Measurements from ENCODE around the gene SMC1B.
"Not testable (repeated sequence)": the region's sequence is repeated elsewhere in the genome, so short reads cannot be mapped to it uniquely, and the experiment has no call there.

Gene SMC1B

GRCh38 chr22:45328822-45329529 is 84.4 kb downstream of the SMC1B start:
- TF ChIP-seq JUND (IDR thresholded peaks at IDR 0.05; ENCODE audit: low read depth) = no peak
- in situ Hi-C loops (cut with HindIII; ENCODE audit: low pct_unique_long_range_greater_than_20kb, low sequenced_read_pairs) = no loop called here
- DNase-seq (ENCODE audit: low read depth in 1 of 2, low spot score in 1 of 2) = no peak

GRCh38 chr22:45328261-45328660 is 85.1 kb downstream of the SMC1B start:
- in situ Hi-C loops (cut with HindIII; ENCODE audit: low pct_unique_long_range_greater_than_20kb, low sequenced_read_pairs); DNase-seq (ENCODE audit: low read depth in 1 of 2, low spot score in 1 of 2): not testable (repeated sequence)

- DNase-seq (ENCODE audit: low read depth in 1 of 2, low spot score in 1 of 2) = no peak
- TF ChIP-seq JUND (IDR thresholded peaks at IDR 0.05; ENCODE audit: low read depth) = no peak
- in situ Hi-C loops (cut with HindIII; ENCODE audit: low pct_unique_long_range_greater_than_20kb, low sequenced_read_pairs) = no loop called here
Observed at GRCh38 chr22:45324311-45324711, 89.1 kb downstream of the SMC1B start.

GRCh38 chr22:45323695-45324094 is 89.7 kb downstream of the SMC1B start:
- no peak for DNase-seq (ENCODE audit: low read depth in 1 of 2, low spot score in 1 of 2)
- in situ Hi-C loops (cut with HindIII; ENCODE audit: low pct_unique_long_range_greater_than_20kb, low sequenced_read_pairs) = no loop called here
- TF ChIP-seq JUND (IDR thresholded peaks at IDR 0.05; ENCODE audit: low read depth) = no peak

- no peak for DNase-seq (ENCODE audit: low read depth in 1 of 2, low spot score in 1 of 2)
- TF ChIP-seq JUND (IDR thresholded peaks at IDR 0.05; ENCODE audit: low read depth) = no peak
- in situ Hi-C loops (cut with HindIII; ENCODE audit: low pct_unique_long_range_greater_than_20kb, low sequenced_read_pairs) = no loop called here
Observed at GRCh38 chr22:45322873-45323525, 90.4 kb downstream of the SMC1B start.

- no peak for DNase-seq (ENCODE audit: low read depth in 1 of 2, low spot score in 1 of 2)
- TF ChIP-seq JUND (IDR thresholded peaks at IDR 0.05; ENCODE audit: low read depth) = no peak
- in situ Hi-C loops (cut with HindIII; ENCODE audit: low pct_unique_long_range_greater_than_20kb, low sequenced_read_pairs) = no loop called here
Observed at GRCh38 chr22:45321827-45322226, 91.6 kb downstream of the SMC1B start.

- no peak for TF ChIP-seq JUND (IDR thresholded peaks at IDR 0.05; ENCODE audit: low read depth)
- no peak for DNase-seq (ENCODE audit: low read depth in 1 of 2, low spot score in 1 of 2)
- in situ Hi-C loops (cut with HindIII; ENCODE audit: low pct_unique_long_range_greater_than_20kb, low sequenced_read_pairs) = no loop called here
Observed at GRCh38 chr22:45320357-45320976, 92.9 kb downstream of the SMC1B start.

- no peak for DNase-seq (ENCODE audit: low read depth in 1 of 2, low spot score in 1 of 2)
Observed at GRCh38 chr22:45319324-45319685, 94.1 kb downstream of the SMC1B start.

GRCh38 chr22:45318558-45319323 is 94.7 kb downstream of the SMC1B start:
- in situ Hi-C loops (cut with HindIII; ENCODE audit: low pct_unique_long_range_greater_than_20kb, low sequenced_read_pairs) = no loop called here
- no peak for DNase-seq (ENCODE audit: low read depth in 1 of 2, low spot score in 1 of 2)
- no peak for TF ChIP-seq JUND (IDR thresholded peaks at IDR 0.05; ENCODE audit: low read depth)

More at GRCh38 chr22:45319324-45319685, 94.1 kb downstream of the SMC1B start:
- in situ Hi-C loops (cut with HindIII; ENCODE audit: low pct_unique_long_range_greater_than_20kb, low sequenced_read_pairs) = no loop called here
- TF ChIP-seq JUND (IDR thresholded peaks at IDR 0.05; ENCODE audit: low read depth) = no peak

GRCh38 chr22:45318168-45318557 is 95.2 kb downstream of the SMC1B start:
- no peak for DNase-seq (ENCODE audit: low read depth in 1 of 2, low spot score in 1 of 2)
- in situ Hi-C loops (cut with HindIII; ENCODE audit: low pct_unique_long_range_greater_than_20kb, low sequenced_read_pairs) = no loop called here
- no peak for TF ChIP-seq JUND (IDR thresholded peaks at IDR 0.05; ENCODE audit: low read depth)

GRCh38 chr22:45317551-45318167 is 95.7 kb downstream of the SMC1B start:
- TF ChIP-seq JUND (IDR thresholded peaks at IDR 0.05; ENCODE audit: low read depth) = no peak
- peak in 1 of 2 experiments; percentile 10 for DNase-seq (ENCODE audit: low read depth in 1 of 2, low spot score in 1 of 2)
- in situ Hi-C loops (cut with HindIII; ENCODE audit: low pct_unique_long_range_greater_than_20kb, low sequenced_read_pairs) = no loop called here

- no peak for DNase-seq (ENCODE audit: low read depth in 1 of 2, low spot score in 1 of 2)
- no peak for TF ChIP-seq JUND (IDR thresholded peaks at IDR 0.05; ENCODE audit: low read depth)
- in situ Hi-C loops (cut with HindIII; ENCODE audit: low pct_unique_long_range_greater_than_20kb, low sequenced_read_pairs) = no loop called here
Observed at GRCh38 chr22:45316796-45317526, 96.4 kb downstream of the SMC1B start.

All from T47D (cell line).